Nephron progenitor cell (in vitro differentiated cells): Measurements from ENCODE around the gene PFKL.

Source experiments
- DNase-seq: peaks from one replicate; pipeline ENCODE4 v3.0.0; 2021
- H3K27ac Mint-ChIP-seq: 2 replicates; pipeline ENCODE4 v1.8.0; 2021; ENCODE audit warnings: mild to moderate bottlenecking, moderate library complexity, mixed read lengths
- H3K27me3 Mint-ChIP-seq: 2 replicates; pipeline ENCODE4 v1.8.0; 2021; ENCODE audit warnings: mild to moderate bottlenecking, low read depth, mixed read lengths; ENCODE audit not compliant: poor library complexity
- H3K36me3 Mint-ChIP-seq: 2 replicates; pipeline ENCODE4 v1.8.0; 2021; ENCODE audit warnings: low read depth, mixed read lengths
- H3K4me1 Mint-ChIP-seq: 2 replicates; pipeline ENCODE4 v1.8.0; 2021; ENCODE audit warnings: mixed read lengths
- H3K4me3 Mint-ChIP-seq: 2 replicates; pipeline ENCODE4 v1.8.0; 2021; ENCODE audit warnings: mild to moderate bottlenecking, moderate library complexity, mixed read lengths
- H3K9me3 Mint-ChIP-seq: 2 replicates; pipeline ENCODE4 v1.8.0; 2021; ENCODE audit warnings: mild to moderate bottlenecking, moderate library complexity, mixed read lengths
- TF ChIP-seq, protein P1 (sequence below): fragments of 200-600 bp; sonication (generic); IDR thresholded peaks from 2 replicates; pipeline ENCODE4 v1.5.0; 2021; ENCODE audit warnings: antibody characterized with exemption

The PFKL gene

GRCh38 chr21:44317241-44317782, 17.5 kb downstream of the PFKL start:
- Mint-ChIP-seq H3K27me3 (no peaks in the 10 kb centered on the region), H3K9me3 (no peaks in the 10 kb centered on the region), H3K27ac (no peak overlapping the region), H3K36me3 (peaks cover 5% of the 10 kb centered on the region), H3K4me1 (no peaks in the 10 kb centered on the region), H3K4me3 (no peak overlapping the region)
- no peak for DNase-seq
- TF ChIP-seq, protein P1, sequence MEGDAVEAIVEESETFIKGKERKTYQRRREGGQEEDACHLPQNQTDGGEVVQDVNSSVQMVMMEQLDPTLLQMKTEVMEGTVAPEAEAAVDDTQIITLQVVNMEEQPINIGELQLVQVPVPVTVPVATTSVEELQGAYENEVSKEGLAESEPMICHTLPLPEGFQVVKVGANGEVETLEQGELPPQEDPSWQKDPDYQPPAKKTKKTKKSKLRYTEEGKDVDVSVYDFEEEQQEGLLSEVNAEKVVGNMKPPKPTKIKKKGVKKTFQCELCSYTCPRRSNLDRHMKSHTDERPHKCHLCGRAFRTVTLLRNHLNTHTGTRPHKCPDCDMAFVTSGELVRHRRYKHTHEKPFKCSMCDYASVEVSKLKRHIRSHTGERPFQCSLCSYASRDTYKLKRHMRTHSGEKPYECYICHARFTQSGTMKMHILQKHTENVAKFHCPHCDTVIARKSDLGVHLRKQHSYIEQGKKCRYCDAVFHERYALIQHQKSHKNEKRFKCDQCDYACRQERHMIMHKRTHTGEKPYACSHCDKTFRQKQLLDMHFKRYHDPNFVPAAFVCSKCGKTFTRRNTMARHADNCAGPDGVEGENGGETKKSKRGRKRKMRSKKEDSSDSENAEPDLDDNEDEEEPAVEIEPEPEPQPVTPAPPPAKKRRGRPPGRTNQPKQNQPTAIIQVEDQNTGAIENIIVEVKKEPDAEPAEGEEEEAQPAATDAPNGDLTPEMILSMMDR = no peak

- Mint-ChIP-seq H3K27me3 (no peaks in the 10 kb centered on the region), H3K9me3 (no peaks in the 10 kb centered on the region)
Observed at GRCh38 chr21:44317871-44318270, 18.0 kb downstream of the PFKL start.

GRCh38 chr21:44318489-44319285, 18.8 kb downstream of the PFKL start:
- no peak overlapping the region for H3K27ac Mint-ChIP-seq
- H3K4me3 Mint-ChIP-seq = no peak overlapping the region
- peaks cover 5% of the 10 kb centered on the region for H3K36me3 Mint-ChIP-seq
- no peaks in the 10 kb centered on the region for H3K4me1 Mint-ChIP-seq
- TF ChIP-seq, protein P1 = no peak
- H3K27me3 Mint-ChIP-seq = peaks cover 3% of the 10 kb centered on the region
- no peak for DNase-seq
- no peaks in the 10 kb centered on the region for H3K9me3 Mint-ChIP-seq

More at GRCh38 chr21:44317871-44318270, 18.0 kb downstream of the PFKL start:
- TF ChIP-seq, protein P1 = no peak
- H3K36me3 Mint-ChIP-seq = peaks cover 5% of the 10 kb centered on the region
- no peak overlapping the region for H3K4me3 Mint-ChIP-seq
- H3K4me1 Mint-ChIP-seq = no peaks in the 10 kb centered on the region
- no peak overlapping the region for H3K27ac Mint-ChIP-seq
- DNase-seq = no peak

DNA sequence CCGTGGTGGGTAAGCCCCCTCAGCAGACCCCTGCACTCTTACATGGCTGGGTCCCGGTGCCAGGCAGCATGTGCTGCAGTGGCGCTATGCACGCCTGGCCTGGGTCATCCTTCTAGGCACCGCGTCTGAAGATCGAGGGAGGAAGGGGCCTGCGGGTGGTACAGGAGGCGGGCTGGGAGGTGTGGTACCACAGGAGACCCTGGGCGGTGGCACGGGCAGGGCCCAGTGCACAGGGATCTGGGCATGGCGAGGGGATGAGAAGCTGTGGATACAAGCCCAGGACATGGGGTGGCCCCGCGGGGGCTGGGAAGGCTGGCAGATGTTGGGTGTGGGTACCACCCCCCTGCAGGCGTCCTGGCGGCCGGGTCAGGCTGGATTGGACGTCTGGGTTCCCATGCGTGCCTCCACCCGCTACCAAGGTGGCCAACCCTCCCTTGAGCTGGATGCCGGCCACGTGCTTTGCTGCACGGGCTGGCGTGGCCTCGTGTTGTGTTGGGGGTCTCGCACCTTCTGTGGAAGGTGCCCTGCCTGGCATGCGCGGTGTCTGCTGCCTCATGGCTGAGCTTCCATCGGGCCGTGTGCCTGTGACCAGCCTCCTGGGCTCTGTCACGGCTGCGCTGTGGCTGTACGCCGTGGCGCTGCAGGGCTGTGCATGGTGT, 19.7 kb downstream of the PFKL start:
- H3K27ac Mint-ChIP-seq = no peak overlapping the region
- no peaks in the 10 kb centered on the region for H3K9me3 Mint-ChIP-seq
- TF ChIP-seq, protein P1 = no peak
- H3K4me1 Mint-ChIP-seq = no peaks in the 10 kb centered on the region
- DNase-seq = no peak
- peaks cover 5% of the 10 kb centered on the region for H3K36me3 Mint-ChIP-seq
- peaks cover 3% of the 10 kb centered on the region for H3K27me3 Mint-ChIP-seq
- H3K4me3 Mint-ChIP-seq = no peak overlapping the region

DNA sequence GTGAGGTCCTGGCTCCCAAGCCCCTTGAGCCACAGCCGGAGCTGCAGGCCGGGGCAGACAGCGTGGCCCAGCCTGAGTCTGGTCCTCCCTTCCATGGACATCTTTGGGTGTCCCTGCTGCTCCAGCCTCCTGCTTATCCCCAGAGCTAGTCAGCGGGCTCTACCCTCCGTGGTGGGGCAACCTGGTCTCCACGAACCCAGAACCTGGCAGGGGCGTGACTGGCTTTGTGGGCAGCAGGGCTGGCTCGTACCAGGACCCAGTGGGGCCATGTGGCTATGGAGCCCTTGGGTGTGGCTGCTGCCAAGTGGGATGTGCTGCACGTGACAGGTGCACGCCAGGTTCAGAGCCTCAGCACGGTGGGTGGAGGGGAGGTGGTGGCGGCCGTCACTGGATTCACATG, 21.0 kb downstream of the PFKL start:
- Mint-ChIP-seq H3K4me1 (no peaks in the 10 kb centered on the region), H3K9me3 (no peaks in the 10 kb centered on the region), H3K4me3 (no peak overlapping the region), H3K27ac (no peak overlapping the region), H3K27me3 (peaks cover 3% of the 10 kb centered on the region), H3K36me3 (peaks cover 5% of the 10 kb centered on the region)
- TF ChIP-seq, protein P1 = no peak
- no peak for DNase-seq
